ENCODE measurements around the gene EPB41L1.

- no peak for TF ChIP-seq CTCF (IDR thresholded peaks at IDR 0.05)
- no peak for TF ChIP-seq POLR2A (IDR thresholded peaks at IDR 0.05)
Observed at GRCh38 chr20:36175016-36175415, 20.5 kb downstream of the EPB41L1 start.

All from lower leg skin (tissue), 3 donors.